Measurements from ENCODE around the gene C17orf75. TPM values are rescaled to one million over a fixed set of nuclear protein-coding genes. Genes with fewer than 3 reads are reported as not detected.

C17orf75 gene
- total and polyA plus RNA-seq, 4 donors: 8.5 to 23.4 (median 15.3) TPM

DNA sequence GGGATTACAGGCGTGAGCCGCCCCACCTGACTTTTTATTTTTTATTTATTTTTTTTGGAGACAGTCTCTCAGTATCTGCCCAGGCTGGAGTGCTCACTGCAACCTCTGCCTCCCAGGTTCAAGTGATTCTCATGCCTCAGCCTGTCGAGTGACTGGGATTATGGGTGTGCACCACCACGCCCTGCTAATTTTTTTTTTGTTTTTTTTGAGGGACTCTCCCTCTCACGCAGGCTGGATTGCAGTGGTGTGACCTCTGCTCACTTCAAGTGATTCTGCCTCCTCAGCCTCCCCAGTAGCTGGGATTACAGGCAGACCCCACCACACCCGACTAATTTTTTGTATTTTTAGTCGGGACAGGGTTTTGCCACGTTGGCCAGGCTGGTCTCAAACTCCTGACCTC is 15.6 kb upstream of the C17orf75 start:
- no peak overlapping the region for H3K9ac ChIP-seq (ENCODE audit: insufficient read depth in 1 of 2, low read length in 2 of 2)
- ATAC-seq (ENCODE audit: insufficient read depth, low FRiP score) (no peak), DNase-seq (no peak)
- TF ChIP-seq, protein P1, sequence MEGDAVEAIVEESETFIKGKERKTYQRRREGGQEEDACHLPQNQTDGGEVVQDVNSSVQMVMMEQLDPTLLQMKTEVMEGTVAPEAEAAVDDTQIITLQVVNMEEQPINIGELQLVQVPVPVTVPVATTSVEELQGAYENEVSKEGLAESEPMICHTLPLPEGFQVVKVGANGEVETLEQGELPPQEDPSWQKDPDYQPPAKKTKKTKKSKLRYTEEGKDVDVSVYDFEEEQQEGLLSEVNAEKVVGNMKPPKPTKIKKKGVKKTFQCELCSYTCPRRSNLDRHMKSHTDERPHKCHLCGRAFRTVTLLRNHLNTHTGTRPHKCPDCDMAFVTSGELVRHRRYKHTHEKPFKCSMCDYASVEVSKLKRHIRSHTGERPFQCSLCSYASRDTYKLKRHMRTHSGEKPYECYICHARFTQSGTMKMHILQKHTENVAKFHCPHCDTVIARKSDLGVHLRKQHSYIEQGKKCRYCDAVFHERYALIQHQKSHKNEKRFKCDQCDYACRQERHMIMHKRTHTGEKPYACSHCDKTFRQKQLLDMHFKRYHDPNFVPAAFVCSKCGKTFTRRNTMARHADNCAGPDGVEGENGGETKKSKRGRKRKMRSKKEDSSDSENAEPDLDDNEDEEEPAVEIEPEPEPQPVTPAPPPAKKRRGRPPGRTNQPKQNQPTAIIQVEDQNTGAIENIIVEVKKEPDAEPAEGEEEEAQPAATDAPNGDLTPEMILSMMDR (IDR thresholded peaks at IDR 0.05; ENCODE audit: control extremely low read depth, extremely low read depth): no peak
- H3K9me3 ChIP-seq (ENCODE audit: control insufficient read depth in 4 of 4, insufficient read depth in 3 of 4, low read length in 3 of 4): no peaks in the 10 kb centered on the region
- no peaks in the 10 kb centered on the region for H3K27me3 ChIP-seq (ENCODE audit: control insufficient read depth in 3 of 3, insufficient read depth in 3 of 3, low read length in 2 of 3)
- peaks cover 22 to 57% (median 42%) of the 10 kb centered on the region in 4 donors for H3K36me3 ChIP-seq (ENCODE audit: control insufficient read depth in 4 of 4, insufficient read depth in 4 of 4, low read length in 4 of 4)
- H3K4me1 ChIP-seq (ENCODE audit: control insufficient read depth in 5 of 5, insufficient read depth in 5 of 5, low read length in 5 of 5): peaks cover 0 to 21% (median 6%) of the 10 kb centered on the region in 5 donors
- WGBS, 2 donors: 85 to 93% methylated on average over 8 of the region's 8 CpGs
- no peak overlapping the region for H3K27ac ChIP-seq (ENCODE audit: low read depth in 1 of 2, low read length in 1 of 2)
- H3K4me3 ChIP-seq: no peak overlapping the region

DNA sequence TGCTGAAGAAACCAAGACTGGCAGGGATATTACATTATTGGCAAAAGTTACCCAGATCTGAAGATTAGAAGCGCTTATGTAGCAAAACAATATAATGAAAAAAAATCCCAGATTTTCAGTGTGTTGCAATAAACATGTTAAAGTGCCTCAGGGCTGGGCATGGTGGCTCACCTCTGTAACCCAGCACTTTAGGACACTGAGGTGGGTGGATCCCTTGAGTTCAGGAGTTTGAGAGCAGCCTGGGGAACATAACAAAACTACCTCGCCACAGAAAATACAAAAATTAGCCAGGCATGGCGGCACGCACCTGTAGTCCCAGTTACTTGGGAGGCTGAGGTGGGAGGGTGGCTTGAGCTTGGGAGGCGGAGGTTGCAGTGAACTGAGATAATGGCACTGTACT is 14.8 kb upstream of the C17orf75 start:
- Histone ChIP-seq H3K4me3 (no peak overlapping the region), H3K36me3 (ENCODE audit: control insufficient read depth in 4 of 4, insufficient read depth in 4 of 4, low read length in 4 of 4) (peaks cover 22 to 48% (median 36%) of the 10 kb centered on the region in 4 donors), H3K27ac (ENCODE audit: low read depth in 1 of 2, low read length in 1 of 2) (no peak overlapping the region), H3K27me3 (ENCODE audit: control insufficient read depth in 3 of 3, insufficient read depth in 3 of 3, low read length in 2 of 3) (no peaks in the 10 kb centered on the region), H3K4me1 (ENCODE audit: control insufficient read depth in 5 of 5, insufficient read depth in 5 of 5, low read length in 5 of 5) (peaks cover 0 to 24% (median 11%) of the 10 kb centered on the region in 5 donors), H3K9ac (ENCODE audit: insufficient read depth in 1 of 2, low read length in 2 of 2) (no peak overlapping the region), H3K9me3 (ENCODE audit: control insufficient read depth in 4 of 4, insufficient read depth in 3 of 4, low read length in 3 of 4) (no peaks in the 10 kb centered on the region)
- ATAC-seq (ENCODE audit: insufficient read depth, low FRiP score) (no peak), DNase-seq (no peak)
- TF ChIP-seq, protein P1 (IDR thresholded peaks at IDR 0.05; ENCODE audit: control extremely low read depth, extremely low read depth): no peak
- 93 to 95% methylated on average over 5 of the region's 5 CpGs for WGBS, 2 donors

DNA sequence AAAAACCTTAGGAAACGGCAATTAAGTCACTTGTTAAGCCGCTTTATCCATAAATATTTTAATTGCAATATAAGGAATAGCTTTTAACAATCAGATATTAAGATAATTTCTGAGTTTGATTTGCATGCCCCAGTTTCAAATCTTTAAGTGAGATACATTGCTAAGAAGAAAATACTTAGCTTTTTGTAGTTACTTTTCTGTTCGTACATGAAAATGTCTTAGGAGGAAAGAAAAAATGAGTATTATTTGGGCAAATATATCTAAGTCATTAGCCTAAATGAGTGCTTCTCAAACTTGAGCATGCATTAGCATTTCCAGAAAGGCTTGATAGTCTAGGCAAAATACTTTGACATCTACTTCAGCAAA is 14.4 kb upstream of the C17orf75 start:
- no peaks in the 10 kb centered on the region for H3K27me3 ChIP-seq (ENCODE audit: control insufficient read depth in 3 of 3, insufficient read depth in 3 of 3, low read length in 2 of 3)
- H3K4me1 ChIP-seq (ENCODE audit: control insufficient read depth in 5 of 5, insufficient read depth in 5 of 5, low read length in 5 of 5): peaks cover 0 to 26% (median 11%) of the 10 kb centered on the region in 5 donors
- TF ChIP-seq, protein P1 (IDR thresholded peaks at IDR 0.05; ENCODE audit: control extremely low read depth, extremely low read depth): no peak
- no peak overlapping the region for H3K4me3 ChIP-seq
- H3K9me3 ChIP-seq (ENCODE audit: control insufficient read depth in 4 of 4, insufficient read depth in 3 of 4, low read length in 3 of 4): no peaks in the 10 kb centered on the region
- WGBS, 2 donors: 86 to 94% methylated on average over 3 of the region's 3 CpGs
- no peak overlapping the region for H3K27ac ChIP-seq (ENCODE audit: low read depth in 1 of 2, low read length in 1 of 2)
- H3K36me3 ChIP-seq (ENCODE audit: control insufficient read depth in 4 of 4, insufficient read depth in 4 of 4, low read length in 4 of 4): peaks cover 22 to 46% (median 34%) of the 10 kb centered on the region in 4 donors
- DNase-seq (no peak), ATAC-seq (ENCODE audit: insufficient read depth, low FRiP score) (no peak)
- H3K9ac ChIP-seq (ENCODE audit: insufficient read depth in 1 of 2, low read length in 2 of 2): no peak overlapping the region

Measured in lung (tissue), 12 donors.